WTC11 (cell line): ENCODE data around the gene MED4. TPM values are rescaled to one million over a fixed set of nuclear protein-coding genes. Genes with fewer than 3 reads are reported as not detected.

Source experiments
- ATAC-seq: fragments of 200-7000 bp; cut with Tn5 transposase; 2 replicates; pipeline ENCODE4 v1.10.0; 2021; ENCODE audit warnings: mild to moderate bottlenecking, moderate library complexity
- CTCF ChIA-PET: fragments of 300-600 bp; sonication (Branson Sonifier 250); formaldehyde crosslinking; loops from one replicate; lab custom pipeline; 2021; ENCODE audit warnings: antibody characterized with exemption; lab: Charles Lee
- POLR2A ChIA-PET: fragments of 350-600 bp; sonication (Branson Sonifier 250); formaldehyde crosslinking; loops from one replicate; lab custom pipeline; 2021; ENCODE audit warnings: antibody characterized with exemption; lab: Charles Lee
- DNase-seq: peaks from one replicate; pipeline ENCODE4 v3.0.0; 2021; ENCODE audit warnings: low spot score
- H3K27ac Mint-ChIP-seq: 2 replicates; pipeline ENCODE4 v1.8.0; 2021; ENCODE audit warnings: mixed read lengths
- H3K27me3 Mint-ChIP-seq: 2 replicates; pipeline ENCODE4 v1.8.0; 2021; ENCODE audit warnings: low read depth, mild to moderate bottlenecking, moderate library complexity, mixed read lengths
- H3K36me3 Mint-ChIP-seq: 2 replicates; pipeline ENCODE4 v1.8.0; 2021; ENCODE audit warnings: mixed read lengths
- H3K4me1 Mint-ChIP-seq: 2 replicates; pipeline ENCODE4 v1.8.0; 2022; ENCODE audit warnings: mixed read lengths
- H3K4me3 Mint-ChIP-seq: 2 replicates; pipeline ENCODE4 v1.8.0; 2021; ENCODE audit warnings: mild to moderate bottlenecking, moderate library complexity, mixed read lengths
- H3K9me3 Mint-ChIP-seq: 2 replicates; pipeline ENCODE4 v1.8.0; 2021; ENCODE audit warnings: mixed read lengths
- AFF4 ChIP-seq: sonication (generic); formaldehyde crosslinking; IDR thresholded peaks from 2 replicates; pipeline ENCODE4 v1.8.1; 2023; ENCODE audit warnings: mild to moderate bottlenecking, missing genetic modification reagents, borderline replicate concordance
- AR ChIP-seq: fragments of 250-450 bp; sonication (Bioruptor Pico); IDR thresholded peaks from 2 replicates; pipeline ENCODE4 v1.9.0; 2021; ENCODE audit warnings: mild to moderate bottlenecking
- ARID4B ChIP-seq: sonication (generic); formaldehyde crosslinking; IDR thresholded peaks from 2 replicates; pipeline ENCODE4 v1.8.0; 2023; ENCODE audit warnings: missing genetic modification reagents, mild to moderate bottlenecking, borderline replicate concordance
- CTCF ChIP-seq: fragments of 200-600 bp; IDR thresholded peaks from 2 replicates; pipeline ENCODE4 v1.8.0; 2022; ENCODE audit warnings: antibody characterized with exemption
- E2F1 ChIP-seq: sonication (generic); formaldehyde crosslinking; IDR thresholded peaks from 2 replicates; pipeline ENCODE4 v1.8.0; 2022; ENCODE audit warnings: mild to moderate bottlenecking, missing genetic modification reagents
- E2F5 ChIP-seq: sonication (generic); formaldehyde crosslinking; IDR thresholded peaks from 2 replicates; pipeline ENCODE4 v1.8.1; 2022; ENCODE audit warnings: mild to moderate bottlenecking, moderate library complexity, missing genetic modification reagents
- FOXK1 ChIP-seq: sonication (generic); formaldehyde crosslinking; IDR thresholded peaks from 2 replicates; pipeline ENCODE4 v1.8.0; 2022; ENCODE audit warnings: mild to moderate bottlenecking, moderate library complexity, missing genetic modification reagents
- GABPB1 ChIP-seq: sonication (generic); formaldehyde crosslinking; IDR thresholded peaks from 2 replicates; pipeline ENCODE4 v1.8.1; 2023; ENCODE audit warnings: mild to moderate bottlenecking, missing genetic modification reagents
- MAX ChIP-seq: sonication (generic); formaldehyde crosslinking; IDR thresholded peaks from 2 replicates; pipeline ENCODE4 v1.8.0; 2022; ENCODE audit warnings: mild to moderate bottlenecking, missing genetic modification reagents
- NFATC4 ChIP-seq: fragments of 250-450 bp; sonication (Bioruptor Pico); IDR thresholded peaks from 2 replicates; pipeline ENCODE4 v1.9.0; 2021; ENCODE audit warnings: mild to moderate bottlenecking
- NR2C2 ChIP-seq: sonication (generic); formaldehyde crosslinking; IDR thresholded peaks from 2 replicates; pipeline ENCODE4 v1.8.0; 2022; ENCODE audit warnings: mild to moderate bottlenecking, missing genetic modification reagents
- NR3C1 ChIP-seq: sonication (generic); formaldehyde crosslinking; conservative IDR thresholded peaks from 2 replicates; pipeline ENCODE4 v1.8.1; 2023; ENCODE audit warnings: low read depth, mild to moderate bottlenecking, missing genetic modification reagents
- ZBTB43 ChIP-seq: sonication (generic); formaldehyde crosslinking; IDR thresholded peaks from 2 replicates; pipeline ENCODE4 v1.8.1; 2023; ENCODE audit warnings: mild to moderate bottlenecking, missing genetic modification reagents
- ZNF425 ChIP-seq: fragments of 250-450 bp; sonication (Bioruptor Pico); conservative IDR thresholded peaks from 2 replicates; pipeline ENCODE4 v1.9.0; 2021; ENCODE audit warnings: mild to moderate bottlenecking
- total RNA-seq: library from RNA; stranded (reverse); gene quantifications from 3 replicates; pipeline ENCODE4 v1.2.3, GENCODE V29; 2021

MED4 gene
- total RNA-seq, 1 experiment from 2014 or later: 48.1 TPM

- TF ChIP-seq ARID4B (CRISPR knock-in tag): no peak
- TF ChIP-seq CTCF: no peak
- TF ChIP-seq FOXK1 (CRISPR knock-in tag): no peak
- TF ChIP-seq GABPB1 (CRISPR knock-in tag): no peak
- TF ChIP-seq E2F5: no peak
- no peak for TF ChIP-seq ZBTB43 (CRISPR knock-in tag)
- no peak for TF ChIP-seq NR2C2 (CRISPR knock-in tag)
- TF ChIP-seq NR3C1 (CRISPR knock-in tag): no peak
- no peak for TF ChIP-seq E2F1 (CRISPR knock-in tag)
- no peak for TF ChIP-seq AR (CRISPR knock-in tag)
- TF ChIP-seq MAX: no peak
Measured at GRCh38 chr13:48125794-48126228, 30.9 kb upstream of the MED4 start (continued).

GRCh38 chr13:48123812-48124211 lies 28.9 kb upstream of the MED4 start:
- no peaks in the 10 kb centered on the region for H3K27me3 Mint-ChIP-seq
- DNase-seq (no peak), ATAC-seq (no peak)
- H3K4me3 Mint-ChIP-seq: no peak overlapping the region
- ChIA-PET POLR2A (no interaction called here), CTCF (interaction anchor here (1.1 kb wide), 1 partner anchor 456 kb away, joined by 3 read pairs; no protein-coding TSS in a partner anchor)
- peaks cover 14% of the 10 kb centered on the region for H3K4me1 Mint-ChIP-seq
- H3K9me3 Mint-ChIP-seq: no peaks in the 10 kb centered on the region
- H3K27ac Mint-ChIP-seq: no peak overlapping the region
- no peaks in the 10 kb centered on the region for H3K36me3 Mint-ChIP-seq
- TF ChIP-seq AFF4 (CRISPR knock-in tag): no peak
- TF ChIP-seq NFATC4 (CRISPR knock-in tag): no peak
- TF ChIP-seq NR2C2 (CRISPR knock-in tag): no peak
- TF ChIP-seq ZNF425 (CRISPR knock-in tag): no peak
